Fibroblast of skin of right quadriceps (primary cell): Measurements from ENCODE around the gene COL6A3.

Experiments used
- DNase-seq: peaks from one replicate; pipeline ENCODE4 v3.0.0-alpha.2; 2013

Gene COL6A3

GRCh38 chr2:237348281-237348865 is 65.6 kb downstream of the COL6A3 start:
- DNase-seq, result no peak

- peak; percentile 47 for DNase-seq
These were observed 67.9 kb downstream of the COL6A3 start for GRCh38 chr2:237345891-237346640.

GRCh38 chr2:237345411-237345810 is 68.6 kb downstream of the COL6A3 start:
- no peak for DNase-seq

GRCh38 chr2:237344942-237345341 is 69.0 kb downstream of the COL6A3 start:
- no peak for DNase-seq

- DNase-seq, result no peak
These were observed 70.0 kb downstream of the COL6A3 start for GRCh38 chr2:237343993-237344392.

- DNase-seq, result no peak
These were observed 72.1 kb downstream of the COL6A3 start for GRCh38 chr2:237341872-237342271.

- DNase-seq, result no peak
These were observed 76.4 kb downstream of the COL6A3 start for GRCh38 chr2:237337586-237337985.

GRCh38 chr2:237336131-237336530 is 77.8 kb downstream of the COL6A3 start:
- DNase-seq, result no peak

- no peak for DNase-seq
These were observed 80.2 kb downstream of the COL6A3 start for GRCh38 chr2:237333748-237334147.

GRCh38 chr2:237330541-237330940 is 83.4 kb downstream of the COL6A3 start:
- DNase-seq, result no peak

- DNase-seq, result no peak
These were observed 86.6 kb downstream of the COL6A3 start for GRCh38 chr2:237327175-237327950.

GRCh38 chr2:237326266-237327171 is 87.4 kb downstream of the COL6A3 start:
- DNase-seq, result no peak

GRCh38 chr2:237324837-237325236 is 89.1 kb downstream of the COL6A3 start:
- no peak for DNase-seq

- DNase-seq, result peak; percentile 84
These were observed 89.5 kb downstream of the COL6A3 start for GRCh38 chr2:237324405-237324831.

- DNase-seq, result no peak
These were observed 90.3 kb downstream of the COL6A3 start for GRCh38 chr2:237323656-237324055.

- no peak for DNase-seq
These were observed 91.4 kb downstream of the COL6A3 start for GRCh38 chr2:237322564-237322963.

GRCh38 chr2:237321746-237322145 is 92.2 kb downstream of the COL6A3 start:
- no peak for DNase-seq

- DNase-seq, result no peak
These were observed 93.0 kb downstream of the COL6A3 start for GRCh38 chr2:237320801-237321560.

- no peak for DNase-seq
These were observed 94.1 kb downstream of the COL6A3 start for GRCh38 chr2:237319887-237320286.

- DNase-seq, result no peak
These were observed 94.7 kb downstream of the COL6A3 start for GRCh38 chr2:237319086-237319820.

GRCh38 chr2:237316339-237316738 is 97.6 kb downstream of the COL6A3 start:
- no peak for DNase-seq
